T-helper 22 cell (primary cell): Measurements from ENCODE around the gene SLC22A23.

Source experiments
- DNase-seq: peaks from one replicate; pipeline ENCODE4 v3.0.0-alpha.2; 2020; ENCODE audit warnings: low read depth

The SLC22A23 gene

GRCh38 chr6:3471286-3471685 is 14.4 kb upstream of the SLC22A23 start:
- DNase-seq, result no peak

GRCh38 chr6:3468585-3468984 is 11.7 kb upstream of the SLC22A23 start:
- no peak for DNase-seq

- DNase-seq, result no peak
These were observed 11.1 kb upstream of the SLC22A23 start for GRCh38 chr6:3467996-3468395.

GRCh38 chr6:3466488-3467219 is 9.8 kb upstream of the SLC22A23 start:
- no peak for DNase-seq

DNA sequence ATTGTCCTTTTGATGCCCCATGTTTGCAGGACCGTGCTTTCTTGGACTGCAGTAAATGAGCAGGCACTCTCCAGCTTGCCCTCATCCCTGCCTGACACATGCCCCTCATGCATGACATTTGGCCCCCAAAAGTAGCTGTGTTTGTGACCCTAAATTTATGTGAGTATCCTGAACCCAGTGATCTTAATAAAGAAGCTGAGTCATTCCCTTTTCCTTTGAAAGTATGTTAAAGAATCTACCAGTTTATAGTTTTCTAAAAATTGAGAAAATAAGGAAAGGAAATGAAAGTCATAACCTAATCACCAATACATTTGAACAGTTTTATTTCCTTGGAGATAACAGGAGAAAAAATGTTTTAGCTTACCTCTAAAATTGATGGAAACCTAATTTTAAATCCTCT is 3.4 kb upstream of the SLC22A23 start:
- DNase-seq, result no peak

GRCh38 chr6:3458706-3459421 is 2.0 kb upstream of the SLC22A23 start:
- DNase-seq, result no peak

DNA sequence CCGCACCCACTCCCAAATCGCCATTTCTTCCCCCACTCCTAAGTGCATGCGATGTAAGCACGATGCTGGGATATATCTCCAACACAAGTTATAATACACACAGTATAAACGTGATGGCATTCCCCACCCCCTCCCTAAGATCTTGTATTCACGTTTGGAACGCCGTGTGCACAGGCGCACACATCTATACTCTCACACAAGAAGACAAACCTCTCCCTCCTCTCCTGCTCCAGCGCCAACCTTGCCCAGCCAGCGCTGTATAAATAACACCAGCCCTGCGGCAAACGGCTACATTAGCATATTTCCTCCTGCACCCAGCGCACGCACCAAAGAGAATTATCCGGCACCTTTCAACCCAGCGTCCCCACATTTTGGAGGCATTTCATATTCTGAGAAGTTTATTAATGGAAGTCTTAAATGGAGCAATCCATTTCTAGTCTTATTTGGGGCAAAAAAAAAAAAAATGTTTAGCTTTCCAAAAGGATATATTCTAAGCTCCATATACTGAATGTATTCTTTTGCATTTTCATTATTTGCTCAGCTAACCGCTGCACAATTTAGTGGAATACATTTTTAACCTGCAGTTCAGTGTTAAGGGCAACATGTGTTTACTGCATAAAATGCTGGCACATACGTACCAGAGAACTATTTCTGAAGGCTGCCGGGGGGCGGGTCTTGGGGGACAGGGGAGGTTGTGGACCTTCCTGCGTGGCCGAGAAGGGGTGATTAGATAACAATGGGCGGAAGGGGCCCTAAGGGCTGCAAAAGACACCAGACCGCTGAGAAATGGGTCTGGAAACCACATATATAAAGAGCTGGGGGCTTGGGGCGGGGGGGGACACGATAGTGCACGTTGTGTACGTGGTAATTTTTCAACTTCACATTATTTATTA is 1.1 kb upstream of the SLC22A23 start:
- no peak for DNase-seq

DNA sequence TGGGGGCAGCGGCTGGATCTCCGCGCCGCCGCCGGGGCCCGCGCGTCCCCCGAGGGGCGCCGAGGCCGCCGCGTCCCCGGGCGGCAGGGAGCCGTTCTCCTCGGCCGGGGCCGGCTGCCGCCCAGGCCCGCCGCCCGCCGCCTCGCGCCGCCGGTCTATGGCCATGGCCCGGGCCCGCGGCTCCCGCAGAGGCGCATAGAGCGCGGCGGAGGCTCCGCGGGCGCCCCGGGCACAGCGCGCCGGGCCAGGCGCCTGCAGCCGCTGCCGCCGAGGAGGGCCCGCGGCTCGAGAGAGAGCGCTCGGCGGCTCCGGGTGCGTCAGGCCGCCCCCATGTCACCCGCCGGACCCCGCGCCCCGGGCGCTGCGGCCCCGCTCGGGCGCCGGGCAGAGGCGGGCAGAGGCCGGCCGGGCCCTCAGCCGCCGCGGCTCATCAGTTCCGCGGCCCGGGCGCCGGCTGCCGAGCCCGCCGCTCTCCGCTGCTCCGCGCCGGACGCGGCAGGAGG is 404 bp downstream of the SLC22A23 start:
- DNase-seq, result no peak

DNA sequence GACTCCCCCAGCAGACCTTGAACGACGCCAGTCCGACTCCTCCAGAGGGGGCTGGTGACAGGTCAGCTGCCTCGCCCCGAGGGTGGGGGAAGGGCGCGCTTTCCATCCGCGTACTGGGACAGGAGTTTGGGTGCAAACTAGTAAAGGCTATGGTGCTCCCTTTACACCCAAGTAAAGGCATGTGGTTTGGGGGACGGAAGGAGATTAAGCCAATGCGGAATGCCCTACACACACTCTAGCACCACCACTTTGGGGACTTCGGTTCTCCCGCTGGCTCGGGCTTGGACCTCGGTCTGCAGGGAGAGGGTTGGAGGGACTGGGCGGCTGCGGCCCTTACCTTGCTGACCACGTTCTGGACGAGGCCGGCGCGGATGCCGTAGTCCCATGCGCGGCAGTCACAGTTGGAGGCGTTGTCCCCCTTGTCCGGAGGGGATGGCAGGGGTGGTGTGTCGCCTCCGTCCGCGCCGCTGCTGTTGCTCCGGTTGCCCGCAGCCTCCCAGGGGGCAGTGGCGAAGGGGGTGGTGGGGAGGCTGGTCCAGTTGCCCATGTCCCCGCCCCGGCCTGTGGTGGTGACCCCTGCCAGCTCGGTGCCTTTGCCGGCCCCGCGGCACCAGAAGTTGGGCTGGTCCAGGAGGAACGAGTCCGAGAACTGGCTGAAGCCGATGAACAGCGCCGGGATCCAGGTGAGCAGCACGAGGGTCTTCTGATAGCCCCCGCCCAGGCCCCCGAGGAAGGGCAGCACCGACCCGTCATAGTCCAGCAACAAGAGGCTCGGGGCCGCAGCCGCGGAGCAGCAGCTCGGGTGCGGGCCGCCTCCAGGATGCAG is 1.1 kb downstream of the SLC22A23 start:
- DNase-seq, result no peak

DNA sequence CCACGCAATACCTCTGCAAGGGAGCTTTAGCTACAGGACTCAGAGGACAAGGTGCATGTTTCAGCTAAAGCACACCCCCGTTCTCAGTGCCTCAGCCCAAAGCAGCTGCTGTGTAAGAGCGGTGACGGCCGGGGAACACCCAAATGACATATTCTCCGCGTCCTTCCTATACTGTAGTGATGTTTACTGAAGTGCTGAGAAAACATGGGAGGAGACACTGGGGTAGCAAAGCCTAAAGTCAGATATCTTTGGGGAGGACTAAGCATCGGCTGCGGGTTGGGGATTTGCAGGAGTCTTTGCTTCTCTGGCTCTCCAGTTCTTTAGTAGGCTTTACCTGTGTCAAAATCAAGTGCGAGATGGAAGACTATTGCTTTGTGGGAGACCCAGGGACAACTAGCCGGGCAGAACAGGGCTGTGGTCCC is 1.7 kb downstream of the SLC22A23 start:
- DNase-seq, result no peak

GRCh38 chr6:3454273-3455010 is 2.4 kb downstream of the SLC22A23 start:
- DNase-seq, result no peak

DNA sequence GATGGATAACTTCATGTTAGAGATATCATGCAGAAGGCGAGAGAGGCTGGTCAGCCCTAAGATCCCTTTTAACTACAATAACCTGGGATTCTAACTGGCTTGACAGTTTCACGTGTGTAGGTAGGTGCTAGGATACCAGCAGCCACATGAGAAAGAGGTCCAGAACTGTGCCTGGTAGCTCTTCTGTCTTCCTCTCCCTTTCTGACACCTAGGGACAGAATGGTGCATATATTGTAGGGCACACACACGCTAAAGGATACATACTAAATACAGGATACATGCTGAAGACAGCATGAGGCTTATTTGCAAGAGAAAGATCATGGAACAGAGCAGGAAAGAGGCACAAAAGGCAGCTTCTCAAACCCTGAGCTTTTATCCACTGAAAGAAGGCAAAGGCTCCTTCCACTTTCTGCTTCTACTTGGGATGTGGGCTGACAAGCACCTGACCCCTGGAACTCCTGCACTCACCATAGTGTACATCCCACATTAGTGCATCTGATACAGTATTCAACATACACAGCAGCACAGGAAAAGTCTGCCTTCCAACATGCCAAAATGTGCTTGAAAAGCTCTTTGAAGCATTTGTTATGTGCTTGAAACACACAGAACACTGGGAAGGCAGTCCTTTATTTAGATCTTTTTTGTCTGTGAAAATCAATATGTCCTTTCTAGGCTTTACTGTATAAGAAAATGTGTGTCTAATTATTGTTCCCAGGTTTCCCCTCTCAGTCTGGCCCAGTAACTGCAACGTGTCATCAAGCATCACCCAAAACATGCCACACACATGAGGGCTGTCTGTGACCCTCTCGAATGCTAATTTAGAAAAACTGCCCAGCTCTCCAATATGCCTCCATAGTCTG is 3.2 kb downstream of the SLC22A23 start:
- DNase-seq, result no peak

- DNase-seq, result no peak
These were observed 5.4 kb downstream of the SLC22A23 start for GRCh38 chr6:3451498-3451897.

GRCh38 chr6:3450888-3451287 is 6.0 kb downstream of the SLC22A23 start:
- DNase-seq, result no peak

GRCh38 chr6:3449750-3450305 is 7.0 kb downstream of the SLC22A23 start:
- DNase-seq, result no peak

DNA sequence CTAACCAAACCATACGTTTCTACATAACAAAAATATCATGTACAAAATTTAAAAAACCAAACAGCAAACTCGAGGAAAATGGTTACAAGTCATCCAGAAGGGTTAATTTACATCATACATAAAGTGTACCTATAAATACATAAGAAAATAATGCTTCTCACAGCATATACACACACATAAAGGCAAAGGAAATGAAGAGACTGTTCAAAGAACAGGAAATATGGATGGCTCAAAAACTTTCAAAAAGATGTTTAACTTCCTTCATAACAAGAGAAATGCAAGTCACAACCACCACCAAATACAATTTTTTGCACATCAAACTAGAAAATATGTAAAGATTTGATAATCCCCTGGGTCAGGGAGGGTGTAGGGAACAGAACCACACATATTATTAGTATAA is 7.5 kb downstream of the SLC22A23 start:
- no peak for DNase-seq

DNA sequence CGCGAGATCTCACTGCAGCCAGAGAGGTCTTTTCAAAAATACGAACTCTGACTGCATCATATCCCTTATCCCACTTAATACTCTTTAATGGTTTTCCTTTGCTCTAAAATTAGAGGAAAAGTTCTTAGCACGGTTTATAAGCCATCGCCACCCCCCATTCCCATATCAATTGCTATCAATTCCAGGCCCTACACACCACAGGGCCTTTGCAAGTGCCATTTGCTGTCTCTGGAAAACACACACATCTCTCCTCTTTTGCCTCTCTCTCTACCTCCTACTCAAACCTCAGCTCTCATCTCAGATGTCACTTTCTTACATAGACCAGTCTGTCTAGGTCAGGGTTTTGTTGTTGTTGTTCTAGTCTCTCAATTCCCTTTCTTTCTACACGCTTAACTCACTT is 9.8 kb downstream of the SLC22A23 start:
- no peak for DNase-seq

DNA sequence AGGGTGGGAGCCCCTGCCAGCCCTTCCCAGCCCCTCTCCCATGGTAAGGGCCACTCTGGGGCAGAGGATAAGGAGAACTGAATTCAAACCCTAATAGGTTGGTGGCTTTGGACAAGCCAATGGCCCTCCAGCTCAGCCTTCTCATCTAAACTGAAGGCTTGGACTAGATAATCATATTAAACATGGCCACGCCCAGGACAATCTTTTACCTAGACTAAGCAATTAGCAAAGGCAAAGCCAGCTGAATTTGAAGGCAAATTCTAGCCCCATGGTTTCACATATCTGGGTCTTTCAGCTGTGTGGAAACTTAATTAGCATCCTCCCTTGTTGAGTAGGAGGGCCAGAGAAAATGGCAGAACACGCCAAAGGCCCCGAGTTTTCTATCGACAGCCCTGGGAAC is 10.7 kb downstream of the SLC22A23 start:
- DNase-seq, result no peak

- no peak for DNase-seq
These were observed 12.4 kb downstream of the SLC22A23 start for GRCh38 chr6:3444276-3445088.
